NCI-H146 treated with DMSO at 0.1 percent for 48 hours (cell line): ENCODE measurements around the gene DHRS11.

Experiments used
- DNase-seq: peaks from one replicate; lab custom pipeline; 2025; ENCODE audit not compliant: unreplicated experiment; lab: John Stamatoyannopoulos, UW

The DHRS11 gene

DNA sequence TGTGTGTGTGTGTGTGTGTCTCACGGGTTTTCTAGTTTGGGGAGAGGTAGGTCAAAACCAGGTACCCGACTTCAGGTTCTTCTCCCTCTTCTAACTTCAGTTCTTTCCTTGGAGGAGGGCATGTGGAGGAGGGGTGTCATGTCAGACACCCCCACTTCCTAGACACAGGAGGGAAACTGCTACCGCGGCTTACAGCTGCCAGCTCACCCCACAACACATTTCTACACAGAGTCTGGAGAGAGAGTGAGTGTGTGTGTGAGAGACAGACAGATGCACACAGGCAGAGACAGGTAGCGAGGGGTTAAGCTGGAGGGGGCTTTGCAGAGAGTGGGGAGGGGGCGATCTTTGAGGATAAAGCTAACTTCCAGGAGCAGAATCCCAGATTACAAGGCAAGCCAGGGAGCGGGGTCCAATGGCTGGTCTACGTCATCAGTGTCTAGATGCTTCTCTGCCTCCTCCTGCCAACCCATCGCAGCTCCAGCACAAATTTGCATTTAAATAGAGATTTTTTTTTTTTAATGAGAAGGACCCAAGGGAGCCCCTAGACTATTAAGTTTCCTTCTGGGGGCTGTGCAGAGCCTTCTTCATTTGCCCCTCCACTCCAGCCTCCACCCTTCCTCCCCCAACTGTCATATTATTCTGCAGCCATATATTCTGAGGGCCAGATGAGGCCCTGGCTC lies 58.6 kb downstream of the DHRS11 start:
- no peak for DNase-seq
